GM18505 (cell line): ENCODE data around the gene CDC14B.
"Not testable (repeated sequence)": the region's sequence is repeated elsewhere in the genome, so short reads cannot be mapped to it uniquely, and the experiment has no call there.

Experiments used
- ATAC-seq: cut with Tn5 transposase; IDR thresholded peaks from one replicate; pipeline ENCODE4 v1.9.1; 2021; ENCODE audit not compliant: unreplicated experiment
- POLR2A ChIP-seq: IDR thresholded peaks from 4 replicates; pipeline ENCODE4 v1.6.1; 2011; ENCODE audit warnings: borderline replicate concordance; ENCODE audit not compliant: insufficient read depth, insufficient read length; ENCODE audit errors: extremely low read depth

CDC14B gene

GRCh38 chr9:96646081-96646991 is 26.7 kb upstream of the CDC14B start:
- no peak for TF ChIP-seq POLR2A
- ATAC-seq = no peak

- no peak for TF ChIP-seq POLR2A
- ATAC-seq = no peak
These were observed 24.5 kb upstream of the CDC14B start for GRCh38 chr9:96644137-96644536.

GRCh38 chr9:96641514-96641913 is 21.9 kb upstream of the CDC14B start:
- no peak for ATAC-seq
- TF ChIP-seq POLR2A = no peak

- TF ChIP-seq POLR2A = no peak
- no peak for ATAC-seq
These were observed 19.1 kb upstream of the CDC14B start for GRCh38 chr9:96638606-96639364.

- ATAC-seq = no peak
- TF ChIP-seq POLR2A = no peak
These were observed 16.7 kb upstream of the CDC14B start for GRCh38 chr9:96636368-96636767.

- not testable (repeated sequence) for ATAC-seq
These were observed 13.9 kb upstream of the CDC14B start for GRCh38 chr9:96633579-96633978.

GRCh38 chr9:96626912-96627311 is 7.3 kb upstream of the CDC14B start:
- TF ChIP-seq POLR2A = no peak
- no peak for ATAC-seq

GRCh38 chr9:96621618-96622017 is 2.0 kb upstream of the CDC14B start:
- ATAC-seq = no peak
- TF ChIP-seq POLR2A = no peak

- ATAC-seq = no peak
- TF ChIP-seq POLR2A = no peak
These were observed 1.2 kb upstream of the CDC14B start for GRCh38 chr9:96620832-96621269.

- no peak for ATAC-seq
- no peak for TF ChIP-seq POLR2A
These were observed 505 bp upstream of the CDC14B start for GRCh38 chr9:96620181-96620514.

GRCh38 chr9:96619124-96619465 is 548 bp downstream of the CDC14B start:
- TF ChIP-seq POLR2A = no peak
- no peak for ATAC-seq

- ATAC-seq = no peak
- no peak for TF ChIP-seq POLR2A
These were observed 1.2 kb downstream of the CDC14B start for GRCh38 chr9:96618209-96619123.
